Stimulated activated CD4-positive, alpha-beta T cell treated with anti-CD3 and anti-CD28 coated beads, Interleukin-1b, Interleukin-23, amount 100 ng/mL, for 48 hours (primary cell): ENCODE measurements around the gene BDH1.

Experiments used
- DNase-seq: peaks from one replicate; pipeline ENCODE4 v3.0.0-alpha.2; 2020

The BDH1 gene

DNA sequence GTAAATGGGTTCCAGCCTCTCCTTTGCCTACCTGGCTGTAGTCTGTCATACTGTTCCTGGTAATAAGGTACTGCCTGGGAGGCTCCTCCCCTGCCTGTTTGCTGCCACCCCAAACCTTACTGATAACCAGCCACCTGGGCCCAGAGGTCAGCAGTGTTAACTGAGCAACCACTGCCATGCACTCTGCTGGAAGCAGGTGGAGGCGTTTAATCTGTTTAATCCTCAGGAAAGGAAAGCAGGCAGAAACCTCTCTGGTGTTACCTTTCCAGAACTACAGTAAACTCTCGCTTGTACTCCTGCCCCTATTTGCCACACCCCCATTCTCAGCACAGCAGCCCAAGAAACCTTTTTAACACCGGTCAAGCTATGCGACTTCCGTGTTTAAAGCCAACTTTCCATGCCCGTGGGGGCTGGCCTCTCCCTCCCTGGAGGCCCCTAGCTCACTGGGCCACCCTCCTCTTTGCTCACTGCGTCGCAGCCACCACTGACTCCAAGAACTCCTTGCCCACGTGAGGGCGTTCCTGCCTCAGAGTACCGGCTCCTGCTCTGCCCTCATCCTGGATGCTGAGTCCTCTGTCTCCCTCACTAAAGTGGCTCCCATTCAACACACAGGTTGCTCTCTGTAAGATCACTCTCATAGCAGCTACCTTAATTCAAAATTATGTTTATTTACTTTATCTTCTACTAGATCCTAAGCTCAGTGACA is 8.3 kb downstream of the BDH1 start:
- DNase-seq: no peak

DNA sequence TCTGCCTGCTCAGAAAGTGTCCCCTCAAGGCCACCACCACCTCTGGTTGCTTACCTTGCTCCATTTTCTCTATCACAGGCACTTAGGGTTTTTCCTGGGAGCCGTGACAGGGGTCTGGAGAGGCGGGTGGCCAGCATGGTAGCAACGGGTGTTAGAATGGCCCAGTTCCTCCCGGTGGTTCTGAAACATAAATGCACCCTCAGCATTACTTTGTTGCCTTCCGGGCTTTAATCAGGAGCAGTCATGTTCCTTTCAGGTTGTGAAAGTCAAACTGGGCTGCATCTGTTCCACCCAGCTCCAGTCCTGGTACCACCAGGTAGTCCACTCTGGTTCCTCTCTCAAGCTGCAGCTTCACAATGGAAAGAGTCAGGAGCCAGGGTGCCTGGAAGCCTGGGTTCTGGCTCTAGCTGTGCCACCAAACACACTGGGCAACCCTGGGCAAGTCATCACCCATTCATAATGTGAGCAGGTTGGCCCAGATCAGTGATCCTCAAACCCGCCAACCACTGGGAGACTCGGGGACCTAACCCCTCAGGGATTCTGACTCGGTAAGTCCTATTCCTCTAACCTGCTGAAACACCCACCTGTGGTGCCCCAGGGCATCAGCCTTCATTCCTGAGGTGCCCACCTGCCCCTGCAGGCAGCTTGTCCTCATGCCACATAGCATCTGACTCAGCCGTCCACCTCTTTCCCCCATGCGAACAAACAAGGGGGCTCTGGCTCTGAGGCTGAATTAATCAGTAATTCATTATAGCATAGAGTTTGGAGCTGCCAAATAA is 9.3 kb downstream of the BDH1 start:
- DNase-seq: no peak

DNA sequence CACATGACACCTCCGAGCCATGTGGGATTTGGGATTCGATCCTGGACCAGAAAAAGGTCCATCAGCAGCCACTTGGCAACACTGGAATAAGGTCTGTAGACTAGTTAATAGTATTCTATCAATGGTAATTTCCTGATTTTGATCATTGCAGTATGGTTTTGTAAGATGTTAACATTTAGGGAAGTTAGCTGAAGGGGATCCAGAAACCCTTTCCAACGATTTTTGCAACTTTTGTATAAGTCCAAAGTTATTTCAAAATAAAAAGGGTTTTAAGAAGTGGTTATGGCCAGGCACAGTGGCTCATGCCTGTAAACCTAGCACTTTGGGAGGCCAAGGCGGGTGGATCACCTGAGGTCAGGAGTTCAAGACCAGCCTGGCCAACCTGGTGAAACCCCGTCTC is 10.2 kb downstream of the BDH1 start:
- DNase-seq: no peak

DNA sequence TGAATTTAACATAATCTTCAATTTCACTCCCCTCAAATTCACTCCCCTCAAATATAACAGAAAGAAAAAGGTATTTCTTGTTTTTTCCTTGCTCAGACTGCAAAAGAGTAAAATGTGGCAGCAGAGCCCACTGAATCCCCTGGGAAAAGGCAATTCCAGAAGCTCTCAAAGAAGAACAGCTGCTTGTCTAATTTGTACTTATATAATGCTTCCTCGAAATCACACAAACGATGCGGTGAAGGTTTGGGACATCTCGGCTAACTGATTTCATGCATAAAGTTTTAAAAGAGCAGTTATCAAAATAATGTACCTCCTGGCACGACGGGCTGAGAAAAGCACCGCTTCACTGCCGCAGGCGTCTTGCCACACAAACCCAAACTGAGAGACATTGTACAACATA is 10.7 kb downstream of the BDH1 start:
- no peak for DNase-seq

DNA sequence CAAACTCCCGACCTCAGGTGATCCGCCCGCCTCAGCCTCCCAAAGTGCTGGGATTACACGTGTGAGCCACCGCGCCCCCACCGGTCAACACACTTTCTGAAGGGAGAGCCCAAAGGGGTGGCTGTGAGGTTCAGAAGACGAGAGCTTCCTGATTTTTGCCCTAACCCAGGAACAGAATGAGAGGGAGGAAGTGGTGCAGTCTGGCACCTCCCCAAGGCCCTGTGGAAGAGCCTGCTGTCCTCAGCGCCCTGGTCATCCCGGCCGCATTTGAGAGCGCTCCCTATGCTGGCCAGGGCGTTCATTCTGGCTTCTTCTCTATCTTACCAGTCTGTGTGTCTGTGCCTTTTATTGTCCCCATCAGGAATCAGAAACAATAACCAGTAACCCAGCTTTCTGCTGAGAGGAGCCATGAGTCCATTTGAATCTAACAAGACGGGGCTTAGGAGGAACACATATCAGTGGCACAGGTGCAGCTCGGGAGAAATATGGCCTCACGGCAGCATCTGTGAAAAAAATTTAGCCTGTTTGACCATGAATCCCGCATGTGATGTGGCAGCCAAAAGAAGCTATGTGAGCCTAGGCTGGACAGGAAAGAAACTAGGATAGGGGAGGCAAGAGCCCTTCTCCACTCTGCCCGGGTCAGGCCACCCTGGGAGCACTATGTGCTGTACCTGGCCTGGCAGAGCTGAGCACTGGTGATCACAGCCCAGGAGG is 12.9 kb downstream of the BDH1 start:
- no peak for DNase-seq

DNA sequence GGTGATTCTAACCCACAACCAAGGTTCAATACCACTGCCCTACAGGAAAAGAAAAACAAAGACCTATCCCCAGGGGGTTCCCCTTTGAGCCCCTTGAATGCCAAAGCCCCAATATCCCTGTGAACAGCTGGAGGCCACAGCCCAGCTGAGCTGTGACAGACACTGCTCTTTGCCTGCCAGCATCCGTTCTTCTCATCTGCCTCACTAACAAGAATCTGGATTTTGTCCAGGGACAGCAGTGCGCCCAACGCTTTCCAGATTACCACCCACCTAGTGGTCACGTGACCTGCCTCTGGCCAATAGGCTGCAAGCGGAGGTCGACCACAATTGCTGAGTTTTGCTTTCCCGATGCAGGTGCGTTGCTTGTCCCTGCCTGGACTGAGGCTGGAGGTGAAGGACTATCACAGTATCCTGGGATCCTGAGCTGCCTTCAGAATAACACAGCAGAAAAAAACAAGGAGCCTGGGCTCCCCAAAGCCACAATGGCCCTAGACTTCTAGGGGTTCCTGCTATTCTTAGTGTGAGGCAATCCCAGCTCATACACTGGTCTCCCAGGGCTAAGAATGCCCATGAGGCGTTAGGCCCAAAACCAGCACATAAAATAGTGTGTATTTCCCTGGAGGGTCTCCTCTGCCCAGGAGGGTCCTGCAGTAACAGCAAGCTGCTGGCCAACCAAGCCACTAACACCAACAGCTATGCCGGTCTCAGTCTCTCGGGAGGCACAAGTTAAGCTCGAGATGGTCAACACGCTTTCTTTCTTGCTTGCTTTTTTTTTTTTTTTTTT is 13.8 kb downstream of the BDH1 start:
- DNase-seq: no peak

DNA sequence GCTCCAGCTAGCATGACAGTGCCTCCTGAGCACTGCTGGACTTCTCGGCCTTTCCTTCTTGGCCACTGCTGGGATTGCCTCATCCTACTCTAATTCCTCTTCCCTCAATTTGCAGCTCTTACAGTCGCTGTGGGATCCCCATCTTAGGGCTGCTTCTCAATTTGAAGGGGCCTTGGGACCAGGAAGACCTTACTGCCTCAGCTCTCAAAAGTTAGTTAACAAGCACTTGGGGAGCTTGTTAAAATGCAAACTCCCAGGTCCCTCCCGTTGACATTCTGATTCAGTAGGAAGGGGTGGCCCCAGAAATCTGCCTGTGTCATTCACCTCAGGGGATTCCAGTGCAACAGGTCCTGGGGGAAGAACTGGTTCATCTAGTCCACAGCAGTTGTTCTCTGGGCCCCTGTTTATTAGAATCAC is 14.8 kb downstream of the BDH1 start:
- DNase-seq: no peak

DNA sequence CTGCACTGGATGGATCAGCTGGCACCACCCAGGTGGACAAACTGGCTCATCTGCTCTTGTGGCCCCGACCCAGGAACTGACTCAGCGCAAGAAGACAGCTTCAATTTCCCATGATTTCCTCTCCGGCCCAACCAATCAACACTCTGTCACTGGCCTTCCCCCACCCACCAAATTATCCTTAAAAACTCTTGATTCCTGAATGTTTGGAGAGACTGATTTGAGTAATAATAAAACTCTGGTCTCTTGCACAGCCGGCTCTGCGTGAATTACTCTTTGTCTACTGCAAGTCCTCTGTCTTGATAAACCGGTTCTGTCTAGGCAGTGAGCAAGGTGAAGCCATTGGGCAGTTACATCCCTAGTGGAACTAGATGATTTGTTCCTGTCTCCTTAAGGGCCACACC is 16.1 kb downstream of the BDH1 start:
- DNase-seq: no peak

DNA sequence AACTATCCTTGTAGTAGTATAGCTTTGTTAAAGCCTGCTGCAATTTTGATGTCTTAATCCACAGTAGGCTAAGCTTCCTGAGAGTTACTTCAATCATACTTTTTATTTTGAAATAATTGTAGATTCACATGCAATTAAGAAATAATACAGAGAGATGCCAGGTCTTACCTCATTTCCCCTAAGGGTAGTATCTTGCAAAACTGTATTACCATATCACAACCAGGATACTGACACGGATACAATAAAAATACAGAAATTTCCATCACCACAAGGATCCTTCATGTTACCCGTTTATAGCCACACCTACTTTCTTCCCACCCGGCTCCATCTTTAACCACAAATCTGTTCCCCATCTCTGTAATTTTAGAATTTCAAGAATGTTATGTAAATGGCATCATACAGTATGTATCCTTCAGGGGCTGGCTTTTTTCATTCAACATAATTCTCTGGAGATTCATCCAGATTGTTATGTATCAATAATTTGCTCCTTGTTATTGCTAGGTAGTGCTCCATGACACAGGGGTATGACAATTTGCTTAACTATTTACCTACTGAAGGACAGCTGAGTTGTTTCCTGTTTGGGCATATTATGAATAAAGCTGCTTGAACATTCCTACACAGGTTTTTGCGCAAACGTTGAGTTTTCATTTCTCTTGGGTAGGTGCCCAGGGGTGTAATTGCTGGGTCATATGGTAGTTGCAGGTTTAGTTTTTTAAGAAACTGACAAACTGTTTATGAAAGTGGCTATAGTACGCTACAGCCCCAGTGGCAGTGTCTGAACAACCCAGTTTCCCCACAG is 21.6 kb downstream of the BDH1 start:
- DNase-seq: no peak

DNA sequence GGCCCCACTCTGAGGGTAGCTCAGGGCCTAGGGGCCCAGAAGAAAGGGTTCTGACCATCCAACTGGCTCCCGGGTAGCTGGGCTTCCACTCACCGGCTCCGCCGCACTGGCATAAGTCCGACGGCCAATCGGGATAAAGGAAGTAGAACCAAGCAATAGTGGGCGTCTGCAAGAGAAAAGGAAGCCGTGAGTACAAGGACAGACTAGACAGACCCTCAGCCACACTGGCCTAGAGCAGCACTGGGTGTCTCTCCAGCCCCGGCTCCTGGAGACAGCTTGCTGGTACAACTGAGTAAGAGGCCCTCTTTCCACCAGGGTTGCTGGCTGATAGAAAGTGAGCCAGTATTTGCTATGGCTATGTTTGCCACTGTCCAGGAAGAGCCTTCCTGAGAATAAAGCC is 22.4 kb downstream of the BDH1 start:
- no peak for DNase-seq

DNA sequence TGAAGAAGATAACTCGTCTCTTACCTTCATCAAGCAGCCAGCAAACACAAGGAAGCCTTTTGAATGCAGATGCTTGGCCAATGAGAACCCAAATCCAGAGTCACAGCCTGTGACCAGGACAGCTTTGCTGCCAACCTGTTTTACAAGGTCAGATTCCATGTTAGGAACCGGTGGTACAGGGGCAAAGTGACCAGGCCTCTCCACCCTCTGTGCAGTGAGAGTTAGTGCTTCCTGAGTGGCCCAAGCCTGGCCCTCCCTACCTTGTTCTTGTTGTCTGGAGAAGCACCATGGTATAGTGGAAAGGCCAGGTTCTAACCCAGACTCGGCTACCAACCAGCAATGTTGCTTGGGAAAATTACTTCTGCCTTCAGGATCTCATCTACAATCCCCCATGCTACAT is 23.4 kb downstream of the BDH1 start:
- no peak for DNase-seq

DNA sequence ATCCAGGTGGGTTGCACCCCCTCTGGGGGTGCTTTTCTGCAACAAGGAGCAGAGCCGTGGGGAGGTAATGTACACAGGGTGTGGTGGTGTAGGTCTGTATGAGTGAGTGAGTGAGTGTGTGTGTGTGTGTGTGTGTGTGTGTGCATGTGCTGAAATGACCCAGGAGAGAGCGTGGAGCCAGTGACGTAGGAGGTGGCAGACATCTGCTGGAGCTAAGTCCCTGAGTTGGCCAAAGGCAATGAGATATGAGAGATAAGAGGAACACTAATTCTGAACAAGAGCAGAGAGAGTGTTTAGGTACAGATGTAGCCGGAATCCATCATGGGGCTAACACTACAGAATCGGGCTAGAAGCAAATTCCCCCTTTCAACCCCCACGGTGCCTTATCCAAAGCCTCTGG is 27.6 kb downstream of the BDH1 start:
- DNase-seq: no peak

DNA sequence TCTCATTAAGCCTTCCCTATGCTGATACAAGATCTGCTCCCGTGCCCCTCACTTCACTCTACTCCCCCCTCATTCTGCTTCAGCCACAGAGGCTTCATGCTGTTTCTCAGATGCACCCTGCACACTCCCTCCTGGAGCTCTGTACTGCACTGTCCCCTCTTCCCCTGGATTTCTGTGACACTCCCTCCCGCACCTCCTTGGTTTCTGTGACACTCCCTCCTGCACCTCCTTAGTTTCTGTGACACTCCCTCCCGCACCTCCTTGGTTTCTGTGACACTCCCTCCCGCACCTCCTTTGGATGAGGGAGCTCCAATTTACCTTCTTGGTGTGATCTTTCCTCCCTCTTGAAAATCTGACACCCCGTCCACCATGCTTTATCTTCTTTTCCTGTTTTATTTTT is 28.2 kb downstream of the BDH1 start:
- no peak for DNase-seq

DNA sequence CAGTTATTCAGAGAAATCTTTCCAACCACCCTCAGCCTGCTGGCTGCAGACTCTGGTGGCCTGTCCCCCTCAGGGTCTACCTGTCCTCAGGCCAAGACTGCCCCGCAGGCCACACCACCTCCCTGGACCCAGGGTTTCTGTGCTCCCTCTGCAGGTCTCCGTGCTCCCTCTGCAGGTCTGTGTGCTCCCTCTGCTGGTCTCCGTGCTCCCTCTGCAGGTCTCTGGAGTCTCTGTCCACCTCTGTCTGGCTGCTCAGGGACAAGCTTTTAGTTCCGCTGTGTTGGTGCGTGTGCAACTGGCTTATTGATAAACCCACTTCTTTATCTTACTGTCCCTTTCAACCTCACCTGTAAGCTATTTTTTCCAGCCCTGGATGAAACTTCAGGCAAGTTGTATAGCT is 30.1 kb downstream of the BDH1 start:
- no peak for DNase-seq

DNA sequence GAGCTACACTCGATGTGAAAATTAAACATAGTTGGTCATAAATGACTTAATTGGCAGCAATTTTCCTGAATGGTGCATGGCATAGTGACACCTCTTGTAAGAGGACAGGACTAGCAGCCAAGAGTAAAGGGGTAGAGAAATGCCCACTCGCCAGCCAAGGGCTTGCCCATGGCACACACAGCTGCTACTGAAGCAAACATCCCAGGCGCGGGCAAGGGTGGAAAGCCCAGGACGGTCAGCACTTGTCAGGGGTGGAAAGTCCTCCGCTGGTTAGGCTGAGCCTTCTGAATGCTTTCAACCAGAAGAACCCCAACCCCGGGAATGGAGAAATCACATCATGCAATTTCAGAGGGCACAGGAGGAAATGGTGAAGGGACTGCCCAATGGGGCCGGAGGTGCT is 31.6 kb downstream of the BDH1 start:
- DNase-seq: no peak

DNA sequence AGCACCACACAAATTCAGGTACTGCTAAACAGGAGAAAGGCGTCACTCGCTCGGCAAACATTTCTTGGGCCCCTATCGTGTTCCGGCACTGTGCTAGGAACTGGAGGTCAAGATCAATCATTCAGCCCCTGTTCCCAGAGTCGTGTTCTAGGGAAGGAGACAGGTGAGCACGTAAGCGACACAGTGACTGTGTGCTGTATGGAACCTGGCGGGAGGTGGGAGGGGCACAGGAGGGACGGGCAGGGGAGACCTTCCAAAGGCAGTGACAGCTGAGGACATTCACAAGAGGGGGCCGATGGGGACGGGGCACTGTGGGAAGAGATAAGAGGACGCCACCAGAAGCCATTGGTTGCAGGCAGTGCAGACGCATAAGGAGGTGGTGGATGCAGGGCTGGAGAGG is 32.2 kb downstream of the BDH1 start:
- DNase-seq: no peak

DNA sequence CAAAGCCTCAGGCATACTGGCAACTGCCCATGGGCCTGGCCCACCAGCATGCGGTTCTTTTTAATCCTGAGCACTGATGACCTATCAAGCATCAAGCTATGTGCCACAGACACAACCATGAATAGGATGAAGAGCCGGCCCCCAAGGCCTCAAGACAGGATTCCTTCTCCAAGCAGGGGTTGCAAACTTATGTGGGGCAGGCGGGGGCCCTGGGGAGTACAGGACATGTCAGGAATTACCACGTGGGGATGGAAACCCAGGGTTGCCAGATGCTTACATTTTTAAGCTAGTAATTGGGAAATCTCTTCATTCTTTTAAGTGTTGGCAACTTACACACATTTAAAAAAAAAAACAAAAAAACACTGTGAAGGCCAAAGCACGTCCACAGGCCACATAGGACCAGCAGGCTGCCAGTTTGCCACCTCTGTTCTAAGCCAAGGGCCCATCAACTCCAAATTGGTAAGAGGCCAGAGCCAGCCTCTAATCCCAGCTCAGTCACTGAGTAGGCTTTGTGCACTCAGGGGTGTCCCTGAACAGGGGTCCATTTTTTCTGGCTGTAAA is 32.8 kb downstream of the BDH1 start:
- no peak for DNase-seq

DNA sequence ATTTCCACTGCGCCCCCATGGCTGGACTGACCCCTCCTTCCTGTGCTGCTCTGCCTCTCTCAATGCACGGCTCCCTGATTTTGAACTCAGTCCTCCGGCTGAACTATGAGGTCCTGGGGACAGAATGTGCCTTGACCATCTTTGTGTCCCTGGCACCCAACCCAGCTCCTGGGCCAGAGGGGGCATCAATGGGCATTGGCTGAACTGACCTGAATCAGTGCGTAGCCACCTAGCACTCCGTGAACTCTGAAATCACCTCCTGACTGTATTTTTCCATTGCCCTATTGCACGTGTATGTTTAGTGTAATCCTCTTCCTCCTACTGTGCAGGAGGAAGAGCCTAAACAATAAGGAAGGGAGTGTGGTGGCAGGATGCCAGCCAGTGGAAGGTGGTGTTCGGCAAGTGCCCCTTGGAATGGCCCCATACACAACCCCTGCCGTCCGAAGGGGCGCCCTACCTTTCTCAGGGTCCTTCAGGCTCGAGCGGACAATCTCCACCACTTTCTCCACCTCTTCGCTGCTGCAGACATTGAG is 33.5 kb downstream of the BDH1 start:
- no peak for DNase-seq

DNA sequence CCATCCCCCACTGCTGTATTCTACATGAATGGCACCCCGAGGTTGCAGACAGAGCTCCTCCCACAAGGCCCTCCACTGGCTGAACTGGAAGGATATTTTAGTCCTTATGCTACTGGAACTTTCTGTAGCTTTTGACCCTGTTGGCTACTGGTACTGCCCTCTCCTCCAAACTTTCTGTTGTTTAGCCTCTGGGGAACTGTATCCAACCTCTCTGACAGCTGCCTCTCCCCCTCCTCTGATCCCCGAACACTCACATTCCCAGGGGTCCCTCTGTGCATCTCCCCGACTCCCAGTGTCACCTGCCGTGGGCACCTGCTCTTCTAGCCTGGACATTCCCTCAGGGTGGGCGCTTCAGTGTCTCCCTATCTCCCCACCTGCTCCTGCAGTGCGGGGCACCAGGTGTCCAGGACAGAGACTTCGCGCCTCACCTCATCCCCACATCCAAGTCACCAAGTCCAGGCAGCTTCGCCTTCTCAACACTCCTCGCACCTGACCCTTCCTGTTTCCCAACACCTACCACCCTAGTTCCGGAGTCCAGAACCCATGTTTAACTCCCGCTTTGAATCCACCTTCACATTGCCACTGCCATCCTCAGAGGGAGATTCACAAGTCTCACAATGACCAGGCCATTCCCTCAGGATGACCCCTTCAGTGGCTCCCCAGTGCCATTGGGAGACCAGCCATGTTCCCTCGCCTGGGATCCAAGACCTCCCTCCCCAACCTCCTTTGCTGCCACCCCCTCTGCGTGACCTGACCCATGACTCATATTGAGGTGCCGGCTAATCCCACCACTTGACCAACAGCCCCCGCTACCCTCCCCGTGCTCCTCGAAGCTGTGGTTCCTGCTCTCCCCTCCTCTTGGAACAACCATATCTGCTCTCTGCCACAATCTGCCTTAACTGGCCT is 34.2 kb downstream of the BDH1 start:
- DNase-seq: no peak
